Ammon's horn (tissue), 1 donor: ENCODE data around the gene IGSF21.

Experiments used
- DNase-seq: peaks from one replicate; pipeline ENCODE4 v3.0.0-alpha.2; 2016; ENCODE audit warnings: low spot score

IGSF21 gene

GRCh38 chr1:18178111-18178510 is 70.5 kb downstream of the IGSF21 start:
- no peak for DNase-seq

- DNase-seq: no peak
Observed at GRCh38 chr1:18179009-18179408, 71.4 kb downstream of the IGSF21 start.

GRCh38 chr1:18182398-18183160 is 75.0 kb downstream of the IGSF21 start:
- DNase-seq: peak; percentile 17

- DNase-seq: no peak
Observed at GRCh38 chr1:18183533-18183932, 75.9 kb downstream of the IGSF21 start.

- DNase-seq: no peak
Observed at GRCh38 chr1:18187054-18187453, 79.5 kb downstream of the IGSF21 start.

- DNase-seq: no peak
Observed at GRCh38 chr1:18188820-18189517, 81.4 kb downstream of the IGSF21 start.

GRCh38 chr1:18190598-18190997 is 83.0 kb downstream of the IGSF21 start:
- no peak for DNase-seq

- DNase-seq: no peak
Observed at GRCh38 chr1:18191037-18191436, 83.4 kb downstream of the IGSF21 start.

- DNase-seq: no peak
Observed at GRCh38 chr1:18191481-18192155, 84.0 kb downstream of the IGSF21 start.

GRCh38 chr1:18192182-18192581 is 84.6 kb downstream of the IGSF21 start:
- DNase-seq: no peak

GRCh38 chr1:18192974-18193373 is 85.4 kb downstream of the IGSF21 start:
- peak; percentile 49 for DNase-seq

- DNase-seq: no peak
Observed at GRCh38 chr1:18197299-18197698, 89.7 kb downstream of the IGSF21 start.

- DNase-seq: peak; percentile 35
Observed at GRCh38 chr1:18198260-18198659, 90.7 kb downstream of the IGSF21 start.

GRCh38 chr1:18199462-18199861 is 91.9 kb downstream of the IGSF21 start:
- DNase-seq: no peak

- no peak for DNase-seq
Observed at GRCh38 chr1:18200136-18200717, 92.6 kb downstream of the IGSF21 start.

GRCh38 chr1:18200918-18201317 is 93.3 kb downstream of the IGSF21 start:
- peak; percentile 54 for DNase-seq

GRCh38 chr1:18201997-18202719 is 94.6 kb downstream of the IGSF21 start:
- DNase-seq: peak; percentile 35

- no peak for DNase-seq
Observed at GRCh38 chr1:18203645-18204044, 96.0 kb downstream of the IGSF21 start.

GRCh38 chr1:18204575-18204974 is 97.0 kb downstream of the IGSF21 start:
- DNase-seq: no peak

- DNase-seq: no peak
Observed at GRCh38 chr1:18205319-18205718, 97.7 kb downstream of the IGSF21 start.

GRCh38 chr1:18211764-18212163 is 104.2 kb downstream of the IGSF21 start:
- DNase-seq: peak; percentile 54
